GM23338 (cell line): ENCODE results near the gene KCNC2. TPM values are rescaled to one million over a fixed set of nuclear protein-coding genes. Genes with fewer than 3 reads are reported as not detected.

ENCODE experiments used
- ATAC-seq: fragments of 200-7000 bp; cut with Tn5 transposase; 3 replicates; pipeline ENCODE4 v1.9.1; 2020
- DNase-seq: peaks from one replicate; pipeline ENCODE4 v3.0.0-alpha.2; 2015; ENCODE audit warnings: low spot score
- H2AFZ ChIP-seq: fragments of 200-600 bp; sonication (generic); 2 replicates; pipeline ENCODE4 v1.8.0; 2016; ENCODE audit warnings: antibody characterized with exemption, mild to moderate bottlenecking, moderate library complexity
- H3F3A ChIP-seq: fragments of 200-600 bp; sonication (generic); replicated peaks from 2 replicates; pipeline ENCODE4 v1.8.0; 2017; ENCODE audit warnings: antibody characterized with exemption, mixed run types, low read depth
- H3K27ac ChIP-seq: fragments of 200-600 bp; sonication (generic); 2 replicates; pipeline ENCODE4 v1.6.1; 2016; ENCODE audit warnings: low read depth
- H3K27me3 ChIP-seq: fragments of 200-600 bp; sonication (generic); 2 replicates; pipeline ENCODE4 v1.8.0; 2016; ENCODE audit warnings: mild to moderate bottlenecking, mixed run types, moderate library complexity; ENCODE audit not compliant: insufficient read depth
- H3K36me3 ChIP-seq: fragments of 200-600 bp; sonication (generic); 2 replicates; pipeline ENCODE4 v1.8.0; 2016; ENCODE audit warnings: mild to moderate bottlenecking; ENCODE audit not compliant: insufficient read depth
- H3K4me1 ChIP-seq: fragments of 200-600 bp; sonication (generic); 2 replicates; pipeline ENCODE4 v1.8.0; 2016; ENCODE audit warnings: mild to moderate bottlenecking, moderate library complexity; ENCODE audit not compliant: insufficient read depth
- H3K4me2 ChIP-seq: fragments of 200-600 bp; sonication (generic); 2 replicates; pipeline ENCODE4 v1.7.1; 2017; ENCODE audit warnings: mixed run types
- H3K4me3 ChIP-seq: fragments of 200-600 bp; sonication (generic); 2 replicates; pipeline ENCODE4 v1.6.1; 2016; ENCODE audit warnings: mixed run types
- H3K79me2 ChIP-seq: fragments of 200-600 bp; sonication (generic); replicated peaks from 2 replicates; pipeline ENCODE4 v1.8.0; 2017; ENCODE audit warnings: mild to moderate bottlenecking; ENCODE audit not compliant: insufficient read depth
- H3K9me2 ChIP-seq: fragments of 200-600 bp; sonication (generic); 2 replicates; pipeline ENCODE4 v1.8.0; 2017; ENCODE audit not compliant: insufficient read depth
- H4K20me1 ChIP-seq: fragments of 200-600 bp; sonication (generic); replicated peaks from 2 replicates; pipeline ENCODE4 v1.8.0; 2017; ENCODE audit warnings: mild to moderate bottlenecking; ENCODE audit not compliant: insufficient read depth
- H3K27ac Mint-ChIP-seq: 2 replicates; pipeline ENCODE4 v1.8.0; 2020; ENCODE audit warnings: inconsistent platforms, mild to moderate bottlenecking, moderate library complexity, mixed read lengths
- H3K27me3 Mint-ChIP-seq: 3 replicates; pipeline ENCODE4 v1.8.0; 2022; ENCODE audit warnings: low read depth, mild to moderate bottlenecking, moderate library complexity, mixed read lengths, inconsistent platforms; ENCODE audit not compliant: insufficient read depth, poor library complexity
- H3K36me3 Mint-ChIP-seq: 3 replicates; pipeline ENCODE4 v1.8.0; 2021; ENCODE audit warnings: low read depth, mild to moderate bottlenecking, inconsistent platforms, moderate library complexity, mixed read lengths
- H3K4me1 Mint-ChIP-seq: 3 replicates; pipeline ENCODE4 v1.8.0; 2020; ENCODE audit warnings: mild to moderate bottlenecking, inconsistent platforms, mixed read lengths
- H3K4me3 Mint-ChIP-seq: 3 replicates; pipeline ENCODE4 v1.8.0; 2021; ENCODE audit warnings: moderate library complexity, mild to moderate bottlenecking, inconsistent platforms, mixed read lengths
- H3K9me3 Mint-ChIP-seq: 3 replicates; pipeline ENCODE4 v1.8.0; 2020; ENCODE audit warnings: moderate library complexity, mild to moderate bottlenecking, inconsistent platforms, mixed read lengths
- CREB1 ChIP-seq: fragments of 250-450 bp; sonication (Bioruptor Pico); IDR thresholded peaks from 2 replicates; pipeline ENCODE4 v1.5.0; 2020; ENCODE audit warnings: low read depth, mild to moderate bottlenecking, moderate library complexity
- EZH2 ChIP-seq: fragments of 200-600 bp; sonication (generic); IDR thresholded peaks from one replicate; pipeline ENCODE4 v1.8.0; 2017; ENCODE audit warnings: antibody characterized with exemption, mild to moderate bottlenecking, low read depth; ENCODE audit not compliant: unreplicated experiment
- EZH2phosphoT487 ChIP-seq: fragments of 200-600 bp; sonication (generic); IDR thresholded peaks from one replicate; pipeline ENCODE4 v1.8.1; 2018; ENCODE audit warnings: antibody characterized with exemption; ENCODE audit not compliant: unreplicated experiment
- JUNB ChIP-seq: IDR thresholded peaks from one replicate; pipeline ENCODE4 v1.6.1; 2016; ENCODE audit warnings: antibody characterized with exemption; ENCODE audit not compliant: unreplicated experiment
- NANOG ChIP-seq: IDR thresholded peaks from 2 replicates; pipeline ENCODE4 v1.6.1; 2016; ENCODE audit warnings: antibody characterized with exemption, borderline replicate concordance
- POLR2AphosphoS5 ChIP-seq: IDR thresholded peaks from 2 replicates; pipeline ENCODE4 v1.6.1; 2016; ENCODE audit warnings: antibody characterized with exemption, low read depth
- STAT1 ChIP-seq: IDR thresholded peaks from one replicate; pipeline ENCODE4 v1.6.1; 2016; ENCODE audit warnings: antibody characterized with exemption; ENCODE audit not compliant: unreplicated experiment
- ZNF114 ChIP-seq: fragments of 250-450 bp; sonication (Bioruptor Pico); IDR thresholded peaks from 2 replicates; pipeline ENCODE4 v1.5.0; 2020; ENCODE audit warnings: mild to moderate bottlenecking, moderate library complexity
- ZNF331 ChIP-seq: fragments of 250-450 bp; sonication (Bioruptor Pico); IDR thresholded peaks from 2 replicates; pipeline ENCODE4 v1.5.0; 2020; ENCODE audit warnings: low read depth, mild to moderate bottlenecking, moderate library complexity
- ZNF462 ChIP-seq: fragments of 250-450 bp; sonication (Bioruptor Pico); IDR thresholded peaks from 2 replicates; pipeline ENCODE4 v1.5.0; 2020; ENCODE audit warnings: mild to moderate bottlenecking, moderate library complexity
- polyA plus RNA-seq: library from polyadenylated mRNA; unstranded; fragments of >200 nt; fragmentation: Nextera tagmentation; extraction: Ambion mirVana; gene quantifications from 2 replicates; pipeline ENCODE4 v1.2.1, GENCODE V29; 2016
- total RNA-seq: library from RNA; depleted of rRNA; stranded (reverse); fragments of >200 nt; shearing (Covaris generic); gene quantifications from 2 replicates; pipeline ENCODE4 v1.2.3, GENCODE V29; 2014
- TF ChIP-seq, protein P1 (sequence below): IDR thresholded peaks from 2 replicates; pipeline ENCODE4 v1.6.1; 2016; ENCODE audit warnings: antibody characterized with exemption
- TF ChIP-seq, protein P2 (sequence below), 2 experiments: fragments of 200-600 bp in 1 of 2; sonication (generic) in 1 of 2; conservative IDR thresholded peaks; 2 replicates each; pipeline versions ENCODE4 v1.5.1 to v1.6.1; 2016 to 2017; ENCODE audit warnings: antibody characterized with exemption in 2 of 2, low read depth in 2 of 2, mild to moderate bottlenecking in 2 of 2, moderate library complexity in 1 of 2
- TF ChIP-seq, protein P3 (sequence below): IDR thresholded peaks from one replicate; pipeline ENCODE4 v1.6.1; 2018; ENCODE audit warnings: antibody characterized with exemption; ENCODE audit not compliant: unreplicated experiment

KCNC2 gene
- total and polyA plus RNA-seq, 2 experiments from 2014 or later, result 0.10 TPM; not detected in 1

- ATAC-seq, result no peak
Observed at GRCh38 chr12:75196408-75196807, 13.2 kb downstream of the KCNC2 start.

More at GRCh38 chr12:75196408-75196807, 13.2 kb downstream of the KCNC2 start:
- H3F3A ChIP-seq, result no peaks in the 10 kb centered on the region
- Mint-ChIP-seq H3K4me3 (no peak overlapping the region), H3K36me3 (no peaks in the 10 kb centered on the region), H3K27ac (no peak overlapping the region), H3K9me3 (no peaks in the 10 kb centered on the region), H3K27me3 (no peaks in the 10 kb centered on the region), H3K4me1 (peaks cover 7% of the 10 kb centered on the region; the same call in 2 of the 3 replicates)
- H2AFZ ChIP-seq, result no peak overlapping the region
- TF ChIP-seq, protein P1, sequence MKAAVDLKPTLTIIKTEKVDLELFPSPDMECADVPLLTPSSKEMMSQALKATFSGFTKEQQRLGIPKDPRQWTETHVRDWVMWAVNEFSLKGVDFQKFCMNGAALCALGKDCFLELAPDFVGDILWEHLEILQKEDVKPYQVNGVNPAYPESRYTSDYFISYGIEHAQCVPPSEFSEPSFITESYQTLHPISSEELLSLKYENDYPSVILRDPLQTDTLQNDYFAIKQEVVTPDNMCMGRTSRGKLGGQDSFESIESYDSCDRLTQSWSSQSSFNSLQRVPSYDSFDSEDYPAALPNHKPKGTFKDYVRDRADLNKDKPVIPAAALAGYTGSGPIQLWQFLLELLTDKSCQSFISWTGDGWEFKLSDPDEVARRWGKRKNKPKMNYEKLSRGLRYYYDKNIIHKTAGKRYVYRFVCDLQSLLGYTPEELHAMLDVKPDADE, result no peak
- no peak for TF ChIP-seq CREB1
- TF ChIP-seq, protein P2, sequence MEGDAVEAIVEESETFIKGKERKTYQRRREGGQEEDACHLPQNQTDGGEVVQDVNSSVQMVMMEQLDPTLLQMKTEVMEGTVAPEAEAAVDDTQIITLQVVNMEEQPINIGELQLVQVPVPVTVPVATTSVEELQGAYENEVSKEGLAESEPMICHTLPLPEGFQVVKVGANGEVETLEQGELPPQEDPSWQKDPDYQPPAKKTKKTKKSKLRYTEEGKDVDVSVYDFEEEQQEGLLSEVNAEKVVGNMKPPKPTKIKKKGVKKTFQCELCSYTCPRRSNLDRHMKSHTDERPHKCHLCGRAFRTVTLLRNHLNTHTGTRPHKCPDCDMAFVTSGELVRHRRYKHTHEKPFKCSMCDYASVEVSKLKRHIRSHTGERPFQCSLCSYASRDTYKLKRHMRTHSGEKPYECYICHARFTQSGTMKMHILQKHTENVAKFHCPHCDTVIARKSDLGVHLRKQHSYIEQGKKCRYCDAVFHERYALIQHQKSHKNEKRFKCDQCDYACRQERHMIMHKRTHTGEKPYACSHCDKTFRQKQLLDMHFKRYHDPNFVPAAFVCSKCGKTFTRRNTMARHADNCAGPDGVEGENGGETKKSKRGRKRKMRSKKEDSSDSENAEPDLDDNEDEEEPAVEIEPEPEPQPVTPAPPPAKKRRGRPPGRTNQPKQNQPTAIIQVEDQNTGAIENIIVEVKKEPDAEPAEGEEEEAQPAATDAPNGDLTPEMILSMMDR (conservative IDR thresholded peaks at IDR 0.05; ENCODE audit: low read depth in 2 of 2), result no peak
- TF ChIP-seq, protein P3, sequence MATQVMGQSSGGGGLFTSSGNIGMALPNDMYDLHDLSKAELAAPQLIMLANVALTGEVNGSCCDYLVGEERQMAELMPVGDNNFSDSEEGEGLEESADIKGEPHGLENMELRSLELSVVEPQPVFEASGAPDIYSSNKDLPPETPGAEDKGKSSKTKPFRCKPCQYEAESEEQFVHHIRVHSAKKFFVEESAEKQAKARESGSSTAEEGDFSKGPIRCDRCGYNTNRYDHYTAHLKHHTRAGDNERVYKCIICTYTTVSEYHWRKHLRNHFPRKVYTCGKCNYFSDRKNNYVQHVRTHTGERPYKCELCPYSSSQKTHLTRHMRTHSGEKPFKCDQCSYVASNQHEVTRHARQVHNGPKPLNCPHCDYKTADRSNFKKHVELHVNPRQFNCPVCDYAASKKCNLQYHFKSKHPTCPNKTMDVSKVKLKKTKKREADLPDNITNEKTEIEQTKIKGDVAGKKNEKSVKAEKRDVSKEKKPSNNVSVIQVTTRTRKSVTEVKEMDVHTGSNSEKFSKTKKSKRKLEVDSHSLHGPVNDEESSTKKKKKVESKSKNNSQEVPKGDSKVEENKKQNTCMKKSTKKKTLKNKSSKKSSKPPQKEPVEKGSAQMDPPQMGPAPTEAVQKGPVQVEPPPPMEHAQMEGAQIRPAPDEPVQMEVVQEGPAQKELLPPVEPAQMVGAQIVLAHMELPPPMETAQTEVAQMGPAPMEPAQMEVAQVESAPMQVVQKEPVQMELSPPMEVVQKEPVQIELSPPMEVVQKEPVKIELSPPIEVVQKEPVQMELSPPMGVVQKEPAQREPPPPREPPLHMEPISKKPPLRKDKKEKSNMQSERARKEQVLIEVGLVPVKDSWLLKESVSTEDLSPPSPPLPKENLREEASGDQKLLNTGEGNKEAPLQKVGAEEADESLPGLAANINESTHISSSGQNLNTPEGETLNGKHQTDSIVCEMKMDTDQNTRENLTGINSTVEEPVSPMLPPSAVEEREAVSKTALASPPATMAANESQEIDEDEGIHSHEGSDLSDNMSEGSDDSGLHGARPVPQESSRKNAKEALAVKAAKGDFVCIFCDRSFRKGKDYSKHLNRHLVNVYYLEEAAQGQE, result no peak
- no peak for TF ChIP-seq POLR2AphosphoS5
- no peak for TF ChIP-seq ZNF331
- no peak for TF ChIP-seq NANOG
- no peak for TF ChIP-seq STAT1
- TF ChIP-seq ZNF462 (CRISPR knock-in tag), result no peak
- no peak for TF ChIP-seq JUNB
- TF ChIP-seq EZH2, result no peak
- TF ChIP-seq EZH2phosphoT487, result no peak
- TF ChIP-seq ZNF114 (CRISPR knock-in tag), result no peak
- no peak for DNase-seq
- no peaks in the 10 kb centered on the region for H3K79me2 ChIP-seq
- H3K4me2 ChIP-seq, result no peak overlapping the region
- no peaks in the 10 kb centered on the region; the same call in 1 of the 2 replicates for H3K4me1 ChIP-seq
- H4K20me1 ChIP-seq, result no peaks in the 10 kb centered on the region
- no peak overlapping the region for H3K27ac ChIP-seq
- H3K36me3 ChIP-seq, result no peaks in the 10 kb centered on the region
- no peaks in the 10 kb centered on the region for H3K27me3 ChIP-seq
- H3K9me2 ChIP-seq, result no peaks in the 10 kb centered on the region
- H3K4me3 ChIP-seq, result no peak overlapping the region
